Measurements from ENCODE around the gene PATZ1.

GRCh38 chr22:31393893-31394292, 47.7 kb upstream of the PATZ1 start:
- TF ChIP-seq POLR2AphosphoS5 (IDR thresholded peaks at IDR 0.05; ENCODE audit: low read depth) (no peak), GABPA (IDR thresholded peaks at IDR 0.05; ENCODE audit: low read depth) (no peak)
- TF ChIP-seq, protein P1, sequence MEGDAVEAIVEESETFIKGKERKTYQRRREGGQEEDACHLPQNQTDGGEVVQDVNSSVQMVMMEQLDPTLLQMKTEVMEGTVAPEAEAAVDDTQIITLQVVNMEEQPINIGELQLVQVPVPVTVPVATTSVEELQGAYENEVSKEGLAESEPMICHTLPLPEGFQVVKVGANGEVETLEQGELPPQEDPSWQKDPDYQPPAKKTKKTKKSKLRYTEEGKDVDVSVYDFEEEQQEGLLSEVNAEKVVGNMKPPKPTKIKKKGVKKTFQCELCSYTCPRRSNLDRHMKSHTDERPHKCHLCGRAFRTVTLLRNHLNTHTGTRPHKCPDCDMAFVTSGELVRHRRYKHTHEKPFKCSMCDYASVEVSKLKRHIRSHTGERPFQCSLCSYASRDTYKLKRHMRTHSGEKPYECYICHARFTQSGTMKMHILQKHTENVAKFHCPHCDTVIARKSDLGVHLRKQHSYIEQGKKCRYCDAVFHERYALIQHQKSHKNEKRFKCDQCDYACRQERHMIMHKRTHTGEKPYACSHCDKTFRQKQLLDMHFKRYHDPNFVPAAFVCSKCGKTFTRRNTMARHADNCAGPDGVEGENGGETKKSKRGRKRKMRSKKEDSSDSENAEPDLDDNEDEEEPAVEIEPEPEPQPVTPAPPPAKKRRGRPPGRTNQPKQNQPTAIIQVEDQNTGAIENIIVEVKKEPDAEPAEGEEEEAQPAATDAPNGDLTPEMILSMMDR (IDR thresholded peaks at IDR 0.05; ENCODE audit: insufficient read depth, low read length), result no peak

Measured in HL-60 (cell line).